Subcutaneous adipose tissue (tissue), 4 donors: ENCODE data around the gene S100A7A. TPM values are rescaled to one million over a fixed set of nuclear protein-coding genes. Genes with fewer than 3 reads are reported as not detected.

ENCODE experiments used
- total RNA-seq, 4 donors: library from RNA; depleted of rRNA; stranded (reverse); fragments of >200 nt; gene quantifications; one replicate each; pipeline ENCODE4 v1.1.0, GENCODE V29; 2016
- TF ChIP-seq, protein P1 (sequence below): fragments of 450-650 bp; IDR thresholded peaks from one replicate; pipeline ENCODE4 v1.5.1; 2016; ENCODE audit warnings: low read depth, mild to moderate bottlenecking, control low read depth, antibody characterized with exemption, moderate library complexity

S100A7A gene
- total RNA-seq, 4 donors from 2014 or later = not detected

- TF ChIP-seq, protein P1, sequence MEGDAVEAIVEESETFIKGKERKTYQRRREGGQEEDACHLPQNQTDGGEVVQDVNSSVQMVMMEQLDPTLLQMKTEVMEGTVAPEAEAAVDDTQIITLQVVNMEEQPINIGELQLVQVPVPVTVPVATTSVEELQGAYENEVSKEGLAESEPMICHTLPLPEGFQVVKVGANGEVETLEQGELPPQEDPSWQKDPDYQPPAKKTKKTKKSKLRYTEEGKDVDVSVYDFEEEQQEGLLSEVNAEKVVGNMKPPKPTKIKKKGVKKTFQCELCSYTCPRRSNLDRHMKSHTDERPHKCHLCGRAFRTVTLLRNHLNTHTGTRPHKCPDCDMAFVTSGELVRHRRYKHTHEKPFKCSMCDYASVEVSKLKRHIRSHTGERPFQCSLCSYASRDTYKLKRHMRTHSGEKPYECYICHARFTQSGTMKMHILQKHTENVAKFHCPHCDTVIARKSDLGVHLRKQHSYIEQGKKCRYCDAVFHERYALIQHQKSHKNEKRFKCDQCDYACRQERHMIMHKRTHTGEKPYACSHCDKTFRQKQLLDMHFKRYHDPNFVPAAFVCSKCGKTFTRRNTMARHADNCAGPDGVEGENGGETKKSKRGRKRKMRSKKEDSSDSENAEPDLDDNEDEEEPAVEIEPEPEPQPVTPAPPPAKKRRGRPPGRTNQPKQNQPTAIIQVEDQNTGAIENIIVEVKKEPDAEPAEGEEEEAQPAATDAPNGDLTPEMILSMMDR = no peak
Measured at GRCh38 chr1:153395136-153395685, 21.1 kb upstream of the S100A7A start.

DNA sequence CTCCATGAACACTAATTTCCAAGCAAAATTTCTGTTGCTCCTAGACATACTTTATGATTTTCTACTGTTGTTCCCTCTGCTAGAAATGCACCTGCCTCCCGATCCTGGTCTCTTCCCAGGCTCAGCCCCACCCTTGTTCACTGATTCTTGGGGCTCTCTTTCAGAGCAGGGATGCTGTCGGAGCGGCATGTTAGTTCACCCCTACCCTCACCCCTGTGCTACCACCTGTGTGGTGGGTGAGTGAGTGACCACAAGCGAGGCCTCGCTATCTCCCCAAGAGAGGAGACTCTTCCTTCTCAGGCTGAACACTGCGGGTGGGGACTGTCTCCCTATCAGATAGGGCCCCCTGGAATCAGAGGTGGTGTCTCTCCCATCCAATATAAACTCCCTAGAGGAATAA is 20.5 kb upstream of the S100A7A start:
- TF ChIP-seq, protein P1 = no peak

- TF ChIP-seq, protein P1 = no peak
Measured at GRCh38 chr1:153396461-153396860, 19.9 kb upstream of the S100A7A start.

DNA sequence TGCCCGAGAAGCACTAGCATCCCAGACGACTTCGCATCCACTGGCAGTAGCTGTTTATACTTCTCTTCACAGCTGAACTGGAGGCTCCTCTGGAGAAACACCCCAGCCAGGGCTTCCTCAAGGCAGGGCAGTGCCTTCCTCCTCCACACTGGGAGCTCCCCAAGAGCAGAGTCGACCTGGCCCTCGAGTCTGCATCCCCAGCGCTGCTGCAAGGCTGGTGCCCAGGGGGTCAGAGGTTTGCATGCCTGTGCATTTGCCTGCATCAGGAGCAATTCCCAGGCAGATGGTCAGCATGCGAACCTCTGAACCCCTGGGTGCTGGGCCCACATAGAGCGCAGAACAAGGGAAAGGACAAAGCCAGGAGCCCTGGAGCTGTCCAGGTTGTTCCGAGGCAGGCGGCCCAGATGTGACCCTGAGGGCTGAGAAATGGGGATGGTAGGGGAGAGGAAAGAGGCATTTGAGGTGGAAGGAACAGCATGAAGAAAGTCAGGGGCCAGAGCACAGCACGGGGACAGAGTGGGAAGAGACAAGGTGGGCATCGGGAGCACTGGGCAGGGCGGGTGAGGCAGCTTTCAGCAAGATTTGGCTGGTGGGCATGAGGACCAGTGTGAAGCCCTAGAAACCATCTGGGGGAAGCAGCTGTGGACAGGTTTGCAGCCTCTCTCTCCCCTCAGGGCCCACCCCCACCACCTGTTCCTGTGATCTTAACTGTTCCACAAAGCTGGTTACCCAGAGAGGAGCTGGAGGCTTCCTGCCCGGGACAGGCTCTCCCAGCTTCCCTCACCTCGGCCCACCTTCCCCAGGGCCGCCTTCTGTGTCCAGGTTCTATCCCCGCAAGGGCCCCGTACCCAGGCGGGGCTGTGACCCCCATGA is 19.0 kb upstream of the S100A7A start:
- TF ChIP-seq, protein P1 = no peak

GRCh38 chr1:153397924-153398651 is 18.2 kb upstream of the S100A7A start:
- TF ChIP-seq, protein P1 = no peak

- TF ChIP-seq, protein P1 = no peak
Measured at GRCh38 chr1:153399401-153400055, 16.8 kb upstream of the S100A7A start.
